HCT116 (cell line): Measurements from ENCODE around the gene SNAP47. TPM values are rescaled to one million over a fixed set of nuclear protein-coding genes. Genes with fewer than 3 reads are reported as not detected.

ENCODE experiments used
- ATAC-seq: fragments of 200-7000 bp; cut with Tn5 transposase; 2 replicates; pipeline ENCODE4 v1.9.1; 2020; ENCODE audit warnings: mild to moderate bottlenecking, moderate library complexity
- BruUV-seq: library from RNA; stranded (reverse); fragments of 400-500 nt; replicated peaks from 2 replicates; lab custom pipeline; 2021; lab: Mats Ljungman, UMichigan
- CTCF ChIA-PET: fragments of 300-600 bp; sonication (Branson Sonifier 250); formaldehyde crosslinking; loops from one replicate; lab custom pipeline; 2021; ENCODE audit warnings: antibody characterized with exemption; lab: Charles Lee
- POLR2A ChIA-PET: fragments of 300-600, 350-600 bp; sonication (Branson Sonifier 250); formaldehyde crosslinking; loops from one replicate; lab custom pipeline; 2021; ENCODE audit warnings: antibody characterized with exemption; lab: Charles Lee
- RAD21 ChIA-PET, 2 experiments: fragments of 300-600 bp; sonication (Branson Sonifier 250); formaldehyde crosslinking; loops; one replicate each; lab custom pipeline; 2023; ENCODE audit warnings: low total read pairs in 2 of 2; ENCODE audit not compliant: uncharacterized antibody in 2 of 2, unreplicated experiment in 2 of 2, low non-redundant PET in 1 of 2; lab: Charles Lee
- DNase-seq: peaks from one replicate; pipeline ENCODE4 v3.0.0-alpha.2; 2010; ENCODE audit warnings: low read depth, low spot score
- H2AFZ ChIP-seq: fragments of 200-600 bp; shearing (Covaris generic), sonication (generic); 2 replicates; pipeline ENCODE4 v1.6.1; 2017; ENCODE audit warnings: low read depth, mixed run types, mixed read lengths, antibody characterized with exemption, low read length; ENCODE audit not compliant: poor library complexity, severe bottlenecking
- H3K27ac ChIP-seq: 2 replicates; pipeline ENCODE4 v1.5.1; 2012; ENCODE audit warnings: low read depth, low read length
- H3K27me3 ChIP-seq: fragments of 200-600 bp; sonication (generic); 2 replicates; pipeline ENCODE4 v1.6.1; 2016; ENCODE audit warnings: mixed run types, low read length, mixed read lengths; ENCODE audit not compliant: insufficient read depth
- H3K36me3 ChIP-seq, 2 experiments: fragments of 200-500 bp in 1 of 2; fragments of 200-600 bp in 1 of 2; sonication (Bioruptor generic) in 1 of 2; sonication (generic) in 1 of 2; 2 replicates each; pipeline versions ENCODE4 v1.5.1 to v1.6.1; 2014 to 2016; ENCODE audit warnings: low read length in 2 of 2, inconsistent platforms in 1 of 2, mixed read lengths in 1 of 2, mixed run types in 1 of 2; ENCODE audit not compliant: insufficient read depth in 2 of 2, control insufficient read depth in 1 of 2
- H3K4me1 ChIP-seq, 2 experiments: fragments of 200-600 bp in 1 of 2; sonication (generic) in 1 of 2; 2 replicates each; pipeline versions ENCODE4 v1.5.1 to v1.6.1; 2012 to 2017; ENCODE audit warnings: low read length in 2 of 2, inconsistent platforms in 1 of 2, mild to moderate bottlenecking in 1 of 2, mixed read lengths in 1 of 2, mixed run types in 1 of 2, moderate library complexity in 1 of 2; ENCODE audit not compliant: insufficient read depth in 2 of 2, control insufficient read depth in 1 of 2
- H3K4me2 ChIP-seq: fragments of 200-600 bp; sonication (generic); 2 replicates; pipeline ENCODE4 v1.6.1; 2017; ENCODE audit warnings: mixed run types, low read length, mixed read lengths
- H3K4me3 ChIP-seq, 2 experiments: fragments of 200-600 bp in 1 of 2; sonication (generic) in 1 of 2; replicated peaks in 1 of 2; 2 replicates each; pipeline ENCODE4 v1.5.1; 2011 to 2016; ENCODE audit warnings: low read length in 2 of 2, control low read depth in 1 of 2, low read depth in 1 of 2, mild to moderate bottlenecking in 1 of 2, mixed read lengths in 1 of 2, mixed run types in 1 of 2
- H3K79me2 ChIP-seq: fragments of 200-600 bp; sonication (generic); 2 replicates; pipeline ENCODE4 v1.6.1; 2017; ENCODE audit warnings: mild to moderate bottlenecking, mixed run types, low read length, moderate library complexity, mixed read lengths; ENCODE audit not compliant: insufficient read depth
- H3K9ac ChIP-seq: fragments of 200-600 bp; sonication (generic); 2 replicates; pipeline ENCODE4 v1.6.1; 2016; ENCODE audit warnings: low read length, mixed read lengths
- H3K9me2 ChIP-seq: fragments of 200-600 bp; sonication (generic), shearing (Covaris generic); 2 replicates; pipeline ENCODE4 v1.6.1; 2017; ENCODE audit warnings: mixed run types, mild to moderate bottlenecking, moderate library complexity; ENCODE audit not compliant: insufficient read depth
- H3K9me3 ChIP-seq, 2 experiments: fragments of 200-500 bp in 1 of 2; fragments of 200-600 bp in 1 of 2; sonication (Bioruptor generic) in 1 of 2; sonication (generic) in 1 of 2; 2 replicates each; pipeline ENCODE4 v1.6.1; 2014 to 2017; ENCODE audit warnings: low read length in 2 of 2, mixed read lengths in 2 of 2, inconsistent platforms in 1 of 2, low read depth in 1 of 2, mild to moderate bottlenecking in 1 of 2, mixed run types in 1 of 2, moderate library complexity in 1 of 2; ENCODE audit not compliant: control insufficient read depth in 1 of 2, insufficient read depth in 1 of 2
- H4K20me1 ChIP-seq: fragments of 200-600 bp; sonication (generic), shearing (Covaris generic); 2 replicates; pipeline ENCODE4 v1.6.1; 2017; ENCODE audit warnings: mixed run types, mild to moderate bottlenecking, moderate library complexity; ENCODE audit not compliant: insufficient read depth
- ATF3 ChIP-seq: IDR thresholded peaks from 2 replicates; pipeline ENCODE4 v1.6.1; 2012
- CBX3 ChIP-seq: IDR thresholded peaks from 2 replicates; pipeline ENCODE4 v1.6.1; 2012; ENCODE audit warnings: low read depth
- CTCF ChIP-seq, 3 experiments: fragments of 200-600 bp in 1 of 3; sonication (generic) in 1 of 3; IDR thresholded peaks in 2 of 3; conservative IDR thresholded peaks in 1 of 3; 2 replicates each; pipeline ENCODE4 v1.5.1; 2012 to 2017; ENCODE audit warnings: low read depth in 2 of 3, low read length in 2 of 3, antibody characterized with exemption in 1 of 3, borderline replicate concordance in 1 of 3, control low read depth in 1 of 3, mild to moderate bottlenecking in 1 of 3, mixed read lengths in 1 of 3, mixed run types in 1 of 3, moderate library complexity in 1 of 3; ENCODE audit not compliant: insufficient read depth in 1 of 3
- EGR1 ChIP-seq: IDR thresholded peaks from 2 replicates; pipeline ENCODE4 v1.6.1; 2012; ENCODE audit warnings: low read depth
- ELF1 ChIP-seq: IDR thresholded peaks from 2 replicates; pipeline ENCODE4 v1.6.1; 2012; ENCODE audit warnings: low read depth, borderline replicate concordance
- EZH2 ChIP-seq: fragments of 200-600 bp; sonication (generic); IDR thresholded peaks from 2 replicates; pipeline ENCODE4 v1.6.1; 2017; ENCODE audit warnings: antibody characterized with exemption, mixed run types
- EZH2phosphoT487 ChIP-seq: fragments of 200-600 bp; IDR thresholded peaks from 2 replicates; pipeline ENCODE4 v1.6.1; 2018; ENCODE audit warnings: antibody characterized with exemption, borderline replicate concordance
- FOSL1 ChIP-seq: IDR thresholded peaks from 2 replicates; pipeline ENCODE4 v1.6.1; 2012; ENCODE audit warnings: low read depth
- MAX ChIP-seq: IDR thresholded peaks from 2 replicates; pipeline ENCODE4 v1.6.1; 2012
- POLR2AphosphoS5 ChIP-seq: IDR thresholded peaks from 2 replicates; pipeline ENCODE4 v1.6.1; 2011; ENCODE audit warnings: mild to moderate bottlenecking, low read depth, low read length, moderate library complexity
- REST ChIP-seq: IDR thresholded peaks from 2 replicates; pipeline ENCODE4 v1.6.1; 2012; ENCODE audit warnings: low read depth
- TCF7L2 ChIP-seq: IDR thresholded peaks from 2 replicates; pipeline ENCODE4 v1.7.0; 2011; ENCODE audit warnings: borderline replicate concordance, inconsistent platforms; ENCODE audit not compliant: insufficient read depth, insufficient read length; ENCODE audit errors: extremely low read depth
- YY1 ChIP-seq: IDR thresholded peaks from 2 replicates; pipeline ENCODE4 v1.6.1; 2011; ENCODE audit warnings: low read length, low read depth, moderate library complexity, mild to moderate bottlenecking; ENCODE audit not compliant: insufficient replicate concordance; ENCODE audit errors: extremely low read depth
- ZBTB33 ChIP-seq: IDR thresholded peaks from 2 replicates; pipeline ENCODE4 v1.6.1; 2011; ENCODE audit warnings: mild to moderate bottlenecking, low read length, moderate library complexity; ENCODE audit not compliant: insufficient replicate concordance; ENCODE audit errors: extremely low read depth
- ZFX ChIP-seq: fragments of 450-650 bp; IDR thresholded peaks from 2 replicates; pipeline ENCODE4 v1.6.1; 2017
- ZNF274 ChIP-seq: fragments of 200-500 bp; sonication (Bioruptor generic); IDR thresholded peaks from 2 replicates; pipeline ENCODE4 v1.6.1; 2014; ENCODE audit warnings: mild to moderate bottlenecking, low read depth, low read length, inconsistent platforms
- intact Hi-C: fragments of 100-400 bp; cut with micrococcal nuclease; formaldehyde crosslinking; loops from 2 replicates; pipeline ENCODE4 v1.10.0; 2022
- total RNA-seq: library from RNA; stranded (reverse); gene quantifications from one replicate; pipeline ENCODE4 v1.2.1, GENCODE V29; 2021; ENCODE audit not compliant: unreplicated experiment

Gene SNAP47
- total RNA-seq, 1 experiment from 2014 or later, result 37.9 TPM

- no peaks in the 10 kb centered on the region for H3K9me2 ChIP-seq
- CTCF ChIA-PET, result no interaction called here
These were observed 38.3 kb downstream of the SNAP47 start for GRCh38 chr1:227773558-227773957.

More at GRCh38 chr1:227773558-227773957, 38.3 kb downstream of the SNAP47 start:
- Histone ChIP-seq H3K9me3 (no peaks in the 10 kb centered on the region), H3K27ac (no peak overlapping the region), H2AFZ (no peak overlapping the region), H3K4me2 (no peak overlapping the region), H3K79me2 (no peaks in the 10 kb centered on the region), H3K4me3 (no peak overlapping the region)
- no peak for TF ChIP-seq MAX
- TF ChIP-seq CBX3, result no peak
- TF ChIP-seq REST, result no peak
- no peak for TF ChIP-seq CTCF (IDR thresholded peaks at IDR 0.05 in 2 of 3, conservative IDR thresholded peaks at IDR 0.05 in 1 of 3; ENCODE audit: borderline replicate concordance in 1 of 3, insufficient read depth in 1 of 3, low read depth in 2 of 3, low read length in 2 of 3)
- TF ChIP-seq ELF1, result no peak
- TF ChIP-seq EGR1, result no peak
- TF ChIP-seq ZFX, result no peak
- TF ChIP-seq ATF3, result no peak
- TF ChIP-seq ZNF274, result no peak
- TF ChIP-seq EZH2, result no peak
- no peak for TF ChIP-seq EZH2phosphoT487
- TF ChIP-seq POLR2AphosphoS5, result no peak
- TF ChIP-seq TCF7L2, result no peak
- no peak for TF ChIP-seq FOSL1
- TF ChIP-seq ZBTB33, result no peak
- TF ChIP-seq YY1, result no peak
- TF ChIP-seq, all 23 proteins: peak for 0
- no peaks in the 10 kb centered on the region for H3K27me3 ChIP-seq
- no peak for DNase-seq
- H3K36me3 ChIP-seq, result peaks cover 0 to 3% of the 10 kb centered on the region in 2 experiments; a peak in 1 of 4 replicates
- no TSS peak for BruUV-seq
- H3K9ac ChIP-seq, result no peak overlapping the region
- RAD21 ChIA-PET, result no interaction called here
- intact Hi-C loops, result no loop called here
- no peaks in the 10 kb centered on the region for H4K20me1 ChIP-seq
- POLR2A ChIA-PET, result interaction anchor here (0.6 kb wide), 1 partner anchor 242 kb away, joined by 3 read pairs; no protein-coding TSS in a partner anchor
- H3K4me1 ChIP-seq, result no peaks in the 10 kb centered on the region
- ATAC-seq, result no peak
